GM13977 (cell line): ENCODE results near the gene BSN.
"Not testable (repeated sequence)": the region's sequence is repeated elsewhere in the genome, so short reads cannot be mapped to it uniquely, and the experiment has no call there.

Source experiments
- DNase-seq: peaks from one replicate; pipeline ENCODE4 v3.0.0; 2012; ENCODE audit warnings: low spot score
- CTCF ChIP-seq: IDR thresholded peaks from 2 replicates; pipeline ENCODE4 v1.5.1; 2012; ENCODE audit warnings: mild to moderate bottlenecking, control low read depth; ENCODE audit not compliant: insufficient read depth; ENCODE audit errors: extremely low read depth, missing control alignments
- in situ Hi-C: fragments of 300-500 bp; cut with MboI; formaldehyde crosslinking; loops from one replicate; pipeline ENCODE4 v1.12.0; 2022; ENCODE audit warnings: low sequenced_read_pairs, low pct_unique_long_range_greater_than_20kb, mixed read lengths, inconsistent platforms; ENCODE audit not compliant: unreplicated experiment

The BSN gene

GRCh38 chr3:49675912-49676311 lies 121.6 kb downstream of the BSN start:
- TF ChIP-seq CTCF, result no peak
- in situ Hi-C loops, result loop anchor here (10.0 kb wide), 1 partner anchor 131 kb away; no protein-coding TSS in a partner anchor

GRCh38 chr3:49680493-49681231 lies 126.4 kb downstream of the BSN start:
- DNase-seq, result no peak
- in situ Hi-C loops, result no loop called here

More at GRCh38 chr3:49675912-49676311, 121.6 kb downstream of the BSN start:
- DNase-seq, result no peak

GRCh38 chr3:49681232-49681522 lies 126.9 kb downstream of the BSN start:
- TF ChIP-seq CTCF, result no peak
- DNase-seq, result no peak
- in situ Hi-C loops, result no loop called here

More at GRCh38 chr3:49680493-49681231, 126.4 kb downstream of the BSN start:
- TF ChIP-seq CTCF, result no peak

- in situ Hi-C loops, result no loop called here
- TF ChIP-seq CTCF, result no peak
- DNase-seq, result no peak
Measured at GRCh38 chr3:49681543-49681942, 127.3 kb downstream of the BSN start.

GRCh38 chr3:49683162-49683561 lies 128.9 kb downstream of the BSN start:
- TF ChIP-seq CTCF, result no peak

GRCh38 chr3:49684453-49684852 lies 130.2 kb downstream of the BSN start:
- in situ Hi-C loops, DNase-seq: not testable (repeated sequence)

More at GRCh38 chr3:49683162-49683561, 128.9 kb downstream of the BSN start:
- in situ Hi-C loops, result no loop called here
- DNase-seq, result no peak

- DNase-seq, in situ Hi-C loops: not testable (repeated sequence)
Measured at GRCh38 chr3:49685103-49685502, 130.8 kb downstream of the BSN start.

GRCh38 chr3:49685846-49686245 lies 131.6 kb downstream of the BSN start:
- DNase-seq, in situ Hi-C loops: not testable (repeated sequence)

- in situ Hi-C loops, DNase-seq: not testable (repeated sequence)
Measured at GRCh38 chr3:49686346-49686745, 132.1 kb downstream of the BSN start.

GRCh38 chr3:49686769-49687423 lies 132.6 kb downstream of the BSN start:
- DNase-seq, in situ Hi-C loops: not testable (repeated sequence)

- in situ Hi-C loops, DNase-seq: not testable (repeated sequence)
Measured at GRCh38 chr3:49687424-49687795, 133.1 kb downstream of the BSN start.
